A673 (cell line): ENCODE results near the gene MEI4. TPM values are rescaled to one million over a fixed set of nuclear protein-coding genes. Genes with fewer than 3 reads are reported as not detected.

Source experiments
- BruUV-seq: library from RNA; stranded (reverse); fragments of 400-500 nt; replicated peaks from 2 replicates; lab custom pipeline; 2021; lab: Mats Ljungman, UMichigan
- CTCF ChIA-PET: fragments of 300-600 bp; sonication (Branson Sonifier 250); formaldehyde crosslinking; loops from one replicate; lab custom pipeline; 2022; ENCODE audit warnings: antibody characterized with exemption; lab: Charles Lee
- POLR2A ChIA-PET: fragments of 300-600 bp; sonication (Branson Sonifier 250); formaldehyde crosslinking; loops from one replicate; lab custom pipeline; 2022; ENCODE audit warnings: antibody characterized with exemption; ENCODE audit not compliant: low non-redundant PET; lab: Charles Lee
- DNase-seq: peaks from one replicate; pipeline ENCODE4 v3.0.0-alpha.2; 2015; ENCODE audit warnings: low spot score
- H3K27ac ChIP-seq: fragments of 200-600 bp; sonication (generic); 2 replicates; pipeline ENCODE4 v1.5.1; 2016; ENCODE audit warnings: mixed run types, low read depth, mild to moderate bottlenecking, mixed read lengths, antibody characterized with exemption, low read length; ENCODE audit not compliant: poor library complexity, severe bottlenecking
- H3K27me3 ChIP-seq: fragments of 200-600 bp; sonication (generic); replicated peaks from 2 replicates; pipeline ENCODE4 v1.6.1; 2017; ENCODE audit warnings: mixed run types, low read depth, mild to moderate bottlenecking, mixed read lengths, antibody characterized with exemption, low read length; ENCODE audit not compliant: insufficient read depth, poor library complexity
- H3K36me3 ChIP-seq: fragments of 200-600 bp; sonication (generic); 2 replicates; pipeline ENCODE4 v1.6.1; 2016; ENCODE audit warnings: mixed run types, mild to moderate bottlenecking, mixed read lengths, antibody characterized with exemption, low read length; ENCODE audit not compliant: insufficient read depth, poor library complexity, severe bottlenecking
- H3K4me1 ChIP-seq: fragments of 200-600 bp; sonication (generic); 2 replicates; pipeline ENCODE4 v1.6.1; 2017; ENCODE audit warnings: mixed run types, mild to moderate bottlenecking, mixed read lengths, antibody characterized with exemption, low read length; ENCODE audit not compliant: insufficient read depth, poor library complexity, severe bottlenecking
- H3K4me3 ChIP-seq: fragments of 200-600 bp; sonication (generic); 2 replicates; pipeline ENCODE4 v1.5.1; 2016; ENCODE audit warnings: low read depth, mixed run types, mild to moderate bottlenecking, mixed read lengths, low read length; ENCODE audit not compliant: poor library complexity, severe bottlenecking
- H3K9me3 ChIP-seq: fragments of 200-600 bp; sonication (generic); 2 replicates; pipeline ENCODE4 v1.6.1; 2016; ENCODE audit warnings: mixed run types, low read depth, mild to moderate bottlenecking, mixed read lengths, antibody characterized with exemption, low read length; ENCODE audit not compliant: poor library complexity, severe bottlenecking
- EZH2 ChIP-seq: fragments of 200-600 bp; sonication (generic); IDR thresholded peaks from 2 replicates; pipeline ENCODE4 v1.6.1; 2017; ENCODE audit warnings: borderline replicate concordance, low read depth, mild to moderate bottlenecking, mixed read lengths, antibody characterized with exemption, low read length; ENCODE audit not compliant: poor library complexity, severe bottlenecking
- intact Hi-C: fragments of 100-400 bp; cut with micrococcal nuclease; formaldehyde crosslinking; loops from one replicate; pipeline ENCODE4 v1.10.0; 2022; ENCODE audit not compliant: unreplicated experiment
- total RNA-seq: library from RNA; stranded (reverse); gene quantifications from 2 replicates; pipeline ENCODE4 v1.2.3, GENCODE V29; 2021
- TF ChIP-seq, protein P1 (sequence below): fragments of 300-800, 200-600 bp; sonication (generic); conservative IDR thresholded peaks from 2 replicates; pipeline ENCODE4 v1.5.1; 2017; ENCODE audit warnings: low read depth, mild to moderate bottlenecking, antibody characterized with exemption, low read length, moderate library complexity, mixed read lengths

Gene MEI4
- total RNA-seq, 1 experiment from 2014 or later: not detected

DNA sequence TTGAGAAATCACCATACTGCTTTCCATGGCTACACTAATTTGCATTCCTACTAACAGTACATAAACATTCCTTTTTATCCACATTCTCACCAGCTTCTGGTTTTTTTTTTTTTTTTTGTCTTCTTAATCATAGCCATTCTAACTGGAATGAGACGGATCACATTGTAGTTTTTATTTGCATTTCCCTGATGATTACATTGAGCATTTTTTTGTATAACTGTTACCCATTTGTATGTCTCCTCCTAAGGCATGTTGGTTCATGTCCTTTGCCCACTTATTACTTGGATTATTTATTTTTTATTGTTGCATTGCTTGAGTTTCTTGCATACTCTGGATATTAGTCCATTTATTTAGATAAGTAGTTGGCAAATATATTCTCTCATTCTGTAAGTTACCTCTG lies 258.0 kb downstream of the MEI4 start:
- H3K27ac ChIP-seq: no peak overlapping the region
- no peaks in the 10 kb centered on the region for H3K4me1 ChIP-seq
- H3K27me3 ChIP-seq: no peaks in the 10 kb centered on the region
- ChIA-PET POLR2A (no interaction called here), CTCF (no interaction called here)
- peaks cover 26% of the 10 kb centered on the region for H3K9me3 ChIP-seq
- no peak for TF ChIP-seq EZH2
- TF ChIP-seq, protein P1, sequence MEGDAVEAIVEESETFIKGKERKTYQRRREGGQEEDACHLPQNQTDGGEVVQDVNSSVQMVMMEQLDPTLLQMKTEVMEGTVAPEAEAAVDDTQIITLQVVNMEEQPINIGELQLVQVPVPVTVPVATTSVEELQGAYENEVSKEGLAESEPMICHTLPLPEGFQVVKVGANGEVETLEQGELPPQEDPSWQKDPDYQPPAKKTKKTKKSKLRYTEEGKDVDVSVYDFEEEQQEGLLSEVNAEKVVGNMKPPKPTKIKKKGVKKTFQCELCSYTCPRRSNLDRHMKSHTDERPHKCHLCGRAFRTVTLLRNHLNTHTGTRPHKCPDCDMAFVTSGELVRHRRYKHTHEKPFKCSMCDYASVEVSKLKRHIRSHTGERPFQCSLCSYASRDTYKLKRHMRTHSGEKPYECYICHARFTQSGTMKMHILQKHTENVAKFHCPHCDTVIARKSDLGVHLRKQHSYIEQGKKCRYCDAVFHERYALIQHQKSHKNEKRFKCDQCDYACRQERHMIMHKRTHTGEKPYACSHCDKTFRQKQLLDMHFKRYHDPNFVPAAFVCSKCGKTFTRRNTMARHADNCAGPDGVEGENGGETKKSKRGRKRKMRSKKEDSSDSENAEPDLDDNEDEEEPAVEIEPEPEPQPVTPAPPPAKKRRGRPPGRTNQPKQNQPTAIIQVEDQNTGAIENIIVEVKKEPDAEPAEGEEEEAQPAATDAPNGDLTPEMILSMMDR: no peak
- intact Hi-C loops: no loop called here
- BruUV-seq: no TSS peak
- H3K36me3 ChIP-seq: no peaks in the 10 kb centered on the region
- DNase-seq: no peak
- H3K4me3 ChIP-seq: no peak overlapping the region

DNA sequence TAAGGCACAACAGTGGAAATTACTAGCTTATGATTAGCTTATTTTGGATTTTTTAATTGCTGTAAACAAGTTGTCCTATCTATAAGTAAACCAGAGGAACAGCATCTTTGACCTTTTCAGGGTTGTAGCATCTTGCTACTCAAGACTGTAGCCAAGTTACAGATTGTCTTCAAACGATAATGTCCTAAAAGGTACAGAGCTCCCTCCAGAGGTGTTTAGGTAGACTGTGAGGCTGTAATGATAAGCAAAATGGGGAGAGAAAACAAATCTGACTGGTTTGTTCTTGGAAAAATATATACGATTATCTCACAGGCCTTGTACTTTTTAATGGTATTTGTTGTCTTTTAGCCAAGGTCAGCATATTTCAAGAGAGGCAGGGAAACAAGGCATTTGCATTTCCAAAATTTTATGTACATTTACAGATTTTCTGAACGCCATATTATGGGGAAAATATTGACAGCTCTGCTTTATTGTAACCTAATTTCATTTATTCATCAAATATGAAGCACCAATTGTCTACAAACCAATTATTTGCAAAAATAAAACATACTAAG lies 273.4 kb downstream of the MEI4 start:
- Histone ChIP-seq H3K36me3 (no peaks in the 10 kb centered on the region), H3K27ac (no peak overlapping the region), H3K4me3 (no peak overlapping the region), H3K27me3 (no peaks in the 10 kb centered on the region), H3K9me3 (peaks cover 23% of the 10 kb centered on the region), H3K4me1 (no peaks in the 10 kb centered on the region)
- TF ChIP-seq EZH2: no peak
- TF ChIP-seq, protein P1: no peak
- DNase-seq: no peak
- CTCF ChIA-PET: no interaction called here
- intact Hi-C loops: no loop called here
- no TSS peak for BruUV-seq
- POLR2A ChIA-PET: no interaction called here

DNA sequence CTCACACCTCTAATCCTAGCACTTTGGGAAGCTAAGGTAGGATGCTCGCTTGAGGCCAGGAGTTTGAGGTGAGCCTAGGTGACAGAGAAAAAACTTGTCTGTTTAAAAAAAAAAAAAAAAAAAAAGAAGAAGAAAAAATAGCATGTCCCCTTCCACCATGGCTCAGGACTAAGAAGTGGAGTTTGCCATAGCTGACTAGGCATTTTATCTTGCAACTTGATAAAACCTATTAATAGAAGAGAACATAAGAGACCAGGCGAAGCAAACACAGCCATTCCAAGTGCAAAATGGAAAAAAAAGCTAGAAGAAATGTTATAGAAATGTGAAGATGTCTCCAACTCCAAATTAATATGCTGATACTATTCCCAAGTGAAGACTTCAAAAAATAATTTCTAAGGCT lies 277.5 kb downstream of the MEI4 start:
- H3K27me3 ChIP-seq: no peaks in the 10 kb centered on the region
- H3K36me3 ChIP-seq: no peaks in the 10 kb centered on the region
- H3K4me3 ChIP-seq: no peak overlapping the region
- ChIA-PET POLR2A (no interaction called here), CTCF (no interaction called here)
- no TSS peak for BruUV-seq
- no peak for TF ChIP-seq EZH2
- TF ChIP-seq, protein P1: no peak
- H3K27ac ChIP-seq: no peak overlapping the region
- no peak for DNase-seq
- H3K9me3 ChIP-seq: peaks cover 13% of the 10 kb centered on the region
- intact Hi-C loops: no loop called here
- H3K4me1 ChIP-seq: no peaks in the 10 kb centered on the region
